ENCODE data around the gene SMAD2.
A peak's percentile ranks its signal among the peaks of the same experiment; 100 is the strongest.
"Not testable (repeated sequence)": the region's sequence is repeated elsewhere in the genome, so short reads cannot be mapped to it uniquely, and the experiment has no call there.

Gene SMAD2

DNA sequence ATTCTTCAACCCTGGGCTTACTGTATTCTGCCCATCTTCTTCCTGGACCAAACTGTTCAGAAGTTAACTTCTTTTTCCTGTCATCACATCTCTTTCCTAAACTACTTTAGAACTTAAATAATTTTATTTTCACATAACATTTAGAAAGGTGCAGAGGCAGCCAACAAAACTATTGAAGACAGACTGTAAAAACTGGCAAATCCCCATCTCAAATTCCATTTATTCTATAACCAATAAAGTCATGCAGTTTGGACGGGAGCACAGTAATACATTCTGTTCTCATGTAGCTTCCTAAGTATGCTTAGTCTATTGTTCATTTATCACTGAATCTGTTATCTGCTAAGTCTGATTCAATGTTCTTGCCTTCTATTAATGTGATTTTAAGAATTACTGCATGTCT lies 99.1 kb downstream of the SMAD2 start:
- H3K36me3 ChIP-seq (ENCODE audit: control insufficient read depth in 5 of 5, insufficient read depth in 5 of 5, low read length in 5 of 5): peaks cover 2 to 25% (median 9%) of the 10 kb centered on the region in 5 donors
- no peaks in the 10 kb centered on the region for H3K27me3 ChIP-seq (ENCODE audit: control insufficient read depth in 5 of 5, insufficient read depth in 4 of 5, low read length in 5 of 5)
- H3K4me1 ChIP-seq (ENCODE audit: control insufficient read depth in 5 of 5, insufficient read depth in 5 of 5, low read length in 5 of 5): no peaks in the 10 kb centered on the region
- H3K9me3 ChIP-seq (ENCODE audit: control insufficient read depth in 5 of 5, low read length in 5 of 5): no peaks in the 10 kb centered on the region
- H3K9ac ChIP-seq (ENCODE audit: low read length in 5 of 5): no peak overlapping the region
- no peak overlapping the region for H3K27ac ChIP-seq (ENCODE audit: low read depth, low read length)
- H3K4me3 ChIP-seq (ENCODE audit: low read depth in 1 of 5, low read length in 5 of 5): no peak overlapping the region

DNA sequence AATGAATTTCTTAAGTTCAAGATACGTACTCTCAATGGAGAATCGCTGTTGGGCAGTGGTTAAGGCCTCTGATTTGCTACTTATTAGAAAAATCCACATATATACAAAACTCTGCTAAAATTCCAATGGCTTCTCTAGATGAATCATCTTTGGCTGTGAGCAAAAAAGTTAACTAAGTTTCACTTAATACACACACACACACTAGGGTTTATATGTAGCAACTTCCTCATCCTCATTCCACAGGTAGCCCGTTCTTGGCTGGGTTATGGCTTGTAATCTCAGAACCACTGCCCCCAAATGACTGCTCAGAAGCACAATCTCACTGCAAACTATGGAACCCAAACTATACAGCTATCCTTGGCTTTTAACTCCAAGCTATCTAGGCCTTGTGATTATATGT lies 99.7 kb downstream of the SMAD2 start:
- no peak overlapping the region for H3K9ac ChIP-seq (ENCODE audit: low read length in 5 of 5)
- no peak overlapping the region for H3K4me3 ChIP-seq (ENCODE audit: low read depth in 1 of 5, low read length in 5 of 5)
- H3K27ac ChIP-seq (ENCODE audit: low read depth, low read length): no peak overlapping the region
- no peaks in the 10 kb centered on the region for H3K4me1 ChIP-seq (ENCODE audit: control insufficient read depth in 5 of 5, insufficient read depth in 5 of 5, low read length in 5 of 5)
- peaks cover 2 to 25% (median 13%) of the 10 kb centered on the region in 5 donors for H3K36me3 ChIP-seq (ENCODE audit: control insufficient read depth in 5 of 5, insufficient read depth in 5 of 5, low read length in 5 of 5)
- no peaks in the 10 kb centered on the region for H3K9me3 ChIP-seq (ENCODE audit: control insufficient read depth in 5 of 5, low read length in 5 of 5)
- no peaks in the 10 kb centered on the region for H3K27me3 ChIP-seq (ENCODE audit: control insufficient read depth in 5 of 5, insufficient read depth in 4 of 5, low read length in 5 of 5)

DNA sequence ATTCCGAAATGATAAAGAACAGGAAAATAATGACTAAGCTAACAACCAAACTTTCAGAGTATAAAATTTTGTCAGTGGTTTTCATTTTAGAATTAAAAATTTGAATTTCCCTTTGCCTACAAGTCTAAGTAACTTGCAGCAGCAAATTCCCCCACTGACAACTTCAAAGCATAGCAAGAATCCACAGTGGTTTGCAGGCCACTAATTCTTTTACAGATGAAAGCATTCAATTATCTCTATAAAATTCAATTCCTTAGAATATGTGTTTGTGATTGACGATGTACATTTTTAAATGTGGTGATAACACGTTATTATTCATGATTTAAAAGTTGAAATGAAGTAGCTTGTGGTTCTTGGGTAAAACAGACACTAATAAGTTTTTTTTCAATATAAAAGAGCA lies 100.6 kb downstream of the SMAD2 start:
- H3K9me3 ChIP-seq (ENCODE audit: control insufficient read depth in 5 of 5, low read length in 5 of 5): no peaks in the 10 kb centered on the region
- no peak overlapping the region for H3K4me3 ChIP-seq (ENCODE audit: low read depth in 1 of 5, low read length in 5 of 5)
- no peak overlapping the region for H3K9ac ChIP-seq (ENCODE audit: low read length in 5 of 5)
- H3K27me3 ChIP-seq (ENCODE audit: control insufficient read depth in 5 of 5, insufficient read depth in 4 of 5, low read length in 5 of 5): no peaks in the 10 kb centered on the region
- H3K4me1 ChIP-seq (ENCODE audit: control insufficient read depth in 5 of 5, insufficient read depth in 5 of 5, low read length in 5 of 5): no peaks in the 10 kb centered on the region
- no peak overlapping the region for H3K27ac ChIP-seq (ENCODE audit: low read depth, low read length)
- peaks cover 8 to 27% (median 13%) of the 10 kb centered on the region in 5 donors for H3K36me3 ChIP-seq (ENCODE audit: control insufficient read depth in 5 of 5, insufficient read depth in 5 of 5, low read length in 5 of 5)

DNA sequence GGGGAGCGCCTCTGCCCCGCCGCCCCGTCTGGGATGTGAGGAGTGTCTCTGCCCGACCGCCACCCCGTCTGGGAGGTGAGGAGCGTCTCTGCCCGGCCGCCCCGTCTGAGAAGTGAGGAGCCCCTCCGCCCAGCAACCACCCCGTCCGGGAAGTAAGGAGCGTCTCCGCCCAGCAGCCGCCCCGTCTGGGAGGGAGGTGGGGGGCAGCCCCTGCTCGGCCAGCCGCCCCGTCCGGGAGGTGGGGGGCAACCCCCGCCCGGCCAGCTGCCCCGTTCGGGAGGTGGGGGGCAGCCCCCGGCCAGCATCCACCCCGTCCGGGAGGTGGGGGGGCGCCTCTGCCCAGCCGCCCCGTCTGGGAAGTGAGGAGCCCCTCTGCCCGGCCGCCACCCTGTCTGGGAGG lies 102.4 kb downstream of the SMAD2 start:
- not testable (repeated sequence) for H3K27ac ChIP-seq (ENCODE audit: low read depth, low read length); H3K9me3 ChIP-seq (ENCODE audit: control insufficient read depth in 5 of 5, low read length in 5 of 5); H3K9ac ChIP-seq (ENCODE audit: low read length in 5 of 5); H3K4me3 ChIP-seq (ENCODE audit: low read depth in 1 of 5, low read length in 5 of 5); H3K27me3 ChIP-seq (ENCODE audit: control insufficient read depth in 5 of 5, insufficient read depth in 4 of 5, low read length in 5 of 5); H3K4me1 ChIP-seq (ENCODE audit: control insufficient read depth in 5 of 5, insufficient read depth in 5 of 5, low read length in 5 of 5)
- peaks cover 6 to 18% (median 13%) of the 10 kb centered on the region in 5 donors for H3K36me3 ChIP-seq (ENCODE audit: control insufficient read depth in 5 of 5, insufficient read depth in 5 of 5, low read length in 5 of 5)

DNA sequence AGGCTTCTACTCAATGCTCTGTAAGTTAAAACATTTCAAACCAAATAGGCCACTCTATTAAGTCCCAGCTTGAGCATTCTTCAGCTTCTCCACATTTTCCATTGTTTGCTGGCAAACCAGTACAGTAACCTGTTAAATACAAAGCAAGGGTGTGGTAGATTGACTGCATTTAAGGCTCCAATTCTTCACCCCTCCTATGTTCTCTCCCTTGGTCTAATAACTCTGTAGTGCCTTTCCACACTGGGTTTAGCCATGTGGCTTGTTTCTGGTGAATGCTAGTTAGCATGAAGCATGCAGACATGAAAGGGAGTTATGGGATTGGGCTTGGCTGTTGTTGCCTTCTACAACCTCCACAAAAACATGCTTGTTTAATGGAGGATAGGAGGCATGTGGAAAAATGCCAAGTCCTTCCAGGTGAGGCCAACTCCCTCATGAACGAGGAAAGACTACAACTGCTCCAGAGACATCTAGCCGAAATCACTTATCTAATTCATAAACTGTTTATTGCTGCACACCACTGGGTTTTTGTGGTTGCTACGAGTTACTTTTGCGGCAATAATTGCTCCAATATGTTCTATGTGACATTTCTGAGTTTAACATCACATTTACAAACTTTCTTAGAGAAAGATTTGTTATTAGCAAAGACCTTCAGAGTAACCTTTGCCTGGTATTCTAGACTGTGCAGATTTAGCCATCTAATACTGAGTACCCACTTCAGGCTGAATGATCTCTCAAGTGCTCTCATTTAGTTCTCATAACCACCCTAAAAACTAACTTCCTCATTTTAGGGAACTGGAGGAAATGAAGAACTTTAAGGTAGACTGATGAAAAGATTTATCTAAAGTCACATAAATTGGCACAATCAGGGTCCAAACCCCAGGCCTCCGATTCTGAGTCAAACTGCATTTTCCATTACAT lies 104.0 kb downstream of the SMAD2 start:
- Histone ChIP-seq H3K27me3 (ENCODE audit: control insufficient read depth in 5 of 5, insufficient read depth in 4 of 5, low read length in 5 of 5) (no peaks in the 10 kb centered on the region), H3K9ac (ENCODE audit: low read length in 5 of 5) (no peak overlapping the region), H3K36me3 (ENCODE audit: control insufficient read depth in 5 of 5, insufficient read depth in 5 of 5, low read length in 5 of 5) (peaks cover 6 to 14% (median 11%) of the 10 kb centered on the region in 5 donors), H3K9me3 (ENCODE audit: control insufficient read depth in 5 of 5, low read length in 5 of 5) (no peaks in the 10 kb centered on the region), H3K4me1 (ENCODE audit: control insufficient read depth in 5 of 5, insufficient read depth in 5 of 5, low read length in 5 of 5) (no peaks in the 10 kb centered on the region), H3K27ac (ENCODE audit: low read depth, low read length) (no peak overlapping the region), H3K4me3 (ENCODE audit: low read depth in 1 of 5, low read length in 5 of 5) (no peak overlapping the region)

DNA sequence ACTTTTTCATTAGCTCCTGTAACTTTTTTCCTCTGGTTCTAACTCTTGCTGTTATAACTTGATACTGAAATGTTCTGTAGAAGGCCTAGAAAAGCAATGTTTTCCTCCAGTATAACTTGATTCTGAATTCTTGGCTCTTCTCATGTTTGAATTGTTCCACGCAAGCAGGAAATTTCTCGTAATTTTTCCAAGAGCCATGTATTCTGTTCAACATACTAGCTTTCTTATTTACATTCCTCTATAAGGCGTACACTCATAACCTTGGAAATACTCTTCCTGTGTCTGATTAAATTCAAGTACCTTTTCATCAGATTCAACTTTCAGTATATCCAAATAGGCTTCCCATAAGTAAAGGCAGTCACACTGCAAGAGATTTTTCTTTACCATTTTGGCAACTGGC lies 109.1 kb downstream of the SMAD2 start:
- peaks cover 0 to 7% (median 0%) of the 10 kb centered on the region in 5 donors for H3K4me1 ChIP-seq (ENCODE audit: control insufficient read depth in 5 of 5, insufficient read depth in 5 of 5, low read length in 5 of 5)
- no peak overlapping the region for H3K27ac ChIP-seq (ENCODE audit: low read depth, low read length)
- H3K9me3 ChIP-seq (ENCODE audit: control insufficient read depth in 5 of 5, low read length in 5 of 5): no peaks in the 10 kb centered on the region
- H3K9ac ChIP-seq (ENCODE audit: low read length in 5 of 5): no peak overlapping the region
- H3K4me3 ChIP-seq (ENCODE audit: low read depth in 1 of 5, low read length in 5 of 5): no peak overlapping the region
- no peaks in the 10 kb centered on the region for H3K27me3 ChIP-seq (ENCODE audit: control insufficient read depth in 5 of 5, insufficient read depth in 4 of 5, low read length in 5 of 5)
- peaks cover 3 to 10% (median 5%) of the 10 kb centered on the region in 5 donors for H3K36me3 ChIP-seq (ENCODE audit: control insufficient read depth in 5 of 5, insufficient read depth in 5 of 5, low read length in 5 of 5)

DNA sequence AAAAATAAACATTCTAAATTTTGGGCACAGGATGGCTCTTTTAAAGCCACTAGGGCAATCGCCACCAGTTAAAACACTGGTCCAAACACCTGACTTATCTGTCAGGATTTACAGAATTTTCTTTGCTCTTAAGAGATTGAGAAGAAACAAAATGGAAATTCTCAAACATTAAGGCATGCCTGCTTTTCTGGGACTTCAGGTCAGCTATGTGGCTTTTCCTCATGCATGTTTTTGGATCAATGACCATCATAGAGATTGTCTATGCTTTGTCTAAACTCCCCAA lies 112.7 kb downstream of the SMAD2 start:
- H3K27me3 ChIP-seq (ENCODE audit: control insufficient read depth in 5 of 5, insufficient read depth in 4 of 5, low read length in 5 of 5): no peaks in the 10 kb centered on the region
- H3K4me1 ChIP-seq (ENCODE audit: control insufficient read depth in 5 of 5, insufficient read depth in 5 of 5, low read length in 5 of 5): peaks cover 0 to 7% (median 0%) of the 10 kb centered on the region in 5 donors
- H3K4me3 ChIP-seq (ENCODE audit: low read depth in 1 of 5, low read length in 5 of 5): peak overlapping the region in 2 of 5 donors; percentile 2 to 29
- H3K27ac ChIP-seq (ENCODE audit: low read depth, low read length): no peak overlapping the region
- no peaks in the 10 kb centered on the region for H3K9me3 ChIP-seq (ENCODE audit: control insufficient read depth in 5 of 5, low read length in 5 of 5)
- H3K36me3 ChIP-seq (ENCODE audit: control insufficient read depth in 5 of 5, insufficient read depth in 5 of 5, low read length in 5 of 5): peaks cover 0 to 4% (median 0%) of the 10 kb centered on the region in 5 donors
- no peak overlapping the region for H3K9ac ChIP-seq (ENCODE audit: low read length in 5 of 5)

DNA sequence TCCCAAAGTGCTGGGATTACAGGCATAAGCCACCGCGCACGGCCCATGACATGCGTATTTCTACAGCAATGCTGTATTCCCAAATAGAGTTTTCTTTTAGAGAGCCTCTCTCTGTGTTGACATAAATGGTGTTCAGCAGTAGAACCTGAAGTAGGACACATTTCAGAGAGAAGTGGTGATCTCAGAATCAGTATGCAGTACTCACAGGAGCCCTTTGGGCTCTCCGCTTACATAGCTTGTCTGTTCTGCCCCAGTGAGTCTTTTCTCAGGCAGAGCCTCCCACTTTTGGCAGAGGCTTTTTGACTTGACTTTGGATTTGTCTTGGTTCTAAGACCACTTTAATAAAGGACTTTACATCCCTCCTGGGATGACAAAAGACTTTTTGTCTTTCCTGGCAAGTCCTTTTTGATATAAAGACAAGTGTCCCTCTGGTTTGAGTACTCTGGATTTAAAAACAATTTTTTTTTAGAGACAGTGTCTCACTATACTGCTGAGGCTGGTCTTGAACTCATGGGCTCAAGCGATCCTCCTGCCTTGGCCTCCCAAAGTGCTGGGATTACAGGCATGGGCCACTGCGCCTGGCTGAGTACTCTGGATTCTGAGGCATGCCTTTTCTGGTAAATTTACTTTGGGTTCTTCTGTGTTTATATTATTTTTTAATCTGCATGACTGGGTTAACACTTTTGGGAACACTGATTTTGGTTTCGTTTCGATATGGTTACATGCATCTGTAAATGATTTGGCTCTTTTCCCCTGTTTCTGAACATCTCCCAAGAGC lies 113.3 kb downstream of the SMAD2 start:
- Histone ChIP-seq H3K4me1 (ENCODE audit: control insufficient read depth in 5 of 5, insufficient read depth in 5 of 5, low read length in 5 of 5) (peaks cover 0 to 7% (median 0%) of the 10 kb centered on the region in 5 donors), H3K27me3 (ENCODE audit: control insufficient read depth in 5 of 5, insufficient read depth in 4 of 5, low read length in 5 of 5) (no peaks in the 10 kb centered on the region), H3K4me3 (ENCODE audit: low read depth in 1 of 5, low read length in 5 of 5) (peak overlapping the region in 2 of 5 donors; percentile 2 to 29), H3K9me3 (ENCODE audit: control insufficient read depth in 5 of 5, low read length in 5 of 5) (no peaks in the 10 kb centered on the region), H3K9ac (ENCODE audit: low read length in 5 of 5) (no peak overlapping the region), H3K27ac (ENCODE audit: low read depth, low read length) (no peak overlapping the region), H3K36me3 (ENCODE audit: control insufficient read depth in 5 of 5, insufficient read depth in 5 of 5, low read length in 5 of 5) (peaks cover 0 to 4% (median 0%) of the 10 kb centered on the region in 5 donors)

DNA sequence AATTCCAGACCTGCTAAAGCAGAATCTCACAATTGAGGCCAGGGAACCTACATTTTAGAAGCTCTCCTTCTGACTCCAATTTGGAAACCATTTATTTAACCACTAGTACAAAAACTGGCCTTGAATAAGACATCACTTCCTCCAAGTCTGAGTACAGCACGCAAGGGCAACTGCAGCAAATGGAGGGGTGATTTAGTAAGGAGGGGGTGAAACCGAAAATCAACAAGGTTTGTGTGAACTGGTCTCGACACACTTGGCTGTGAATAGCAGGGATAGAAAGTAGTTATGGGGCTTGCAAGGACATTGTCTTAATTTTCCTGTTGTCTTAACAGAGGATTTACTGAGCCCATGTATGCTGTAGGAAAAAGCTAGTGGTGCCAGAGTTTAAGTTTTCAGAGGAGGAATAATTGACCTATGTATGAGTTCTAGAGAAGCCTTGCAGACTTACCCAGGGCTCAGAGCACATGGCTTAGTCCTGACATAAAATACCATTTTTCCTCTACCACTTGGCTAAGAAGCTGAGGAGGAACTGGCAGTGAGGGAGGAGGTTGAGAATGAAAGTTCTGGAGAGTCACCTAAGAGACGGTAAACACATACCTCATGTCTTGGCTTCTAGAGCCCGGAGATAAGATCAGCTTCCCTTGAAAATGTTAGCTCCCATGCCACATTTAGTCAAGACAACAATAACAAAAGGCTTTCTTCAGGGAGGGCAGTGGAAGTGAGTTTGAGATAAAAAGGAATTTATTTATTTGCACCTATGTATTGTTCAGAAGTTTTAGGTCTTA lies 114.8 kb downstream of the SMAD2 start:
- H3K4me3 ChIP-seq (ENCODE audit: low read depth in 1 of 5, low read length in 5 of 5): no peak overlapping the region
- H3K4me1 ChIP-seq (ENCODE audit: control insufficient read depth in 5 of 5, insufficient read depth in 5 of 5, low read length in 5 of 5): peaks cover 0 to 7% (median 0%) of the 10 kb centered on the region in 5 donors
- no peak overlapping the region for H3K9ac ChIP-seq (ENCODE audit: low read length in 5 of 5)
- H3K27me3 ChIP-seq (ENCODE audit: control insufficient read depth in 5 of 5, insufficient read depth in 4 of 5, low read length in 5 of 5): no peaks in the 10 kb centered on the region
- no peaks in the 10 kb centered on the region for H3K9me3 ChIP-seq (ENCODE audit: control insufficient read depth in 5 of 5, low read length in 5 of 5)
- no peak overlapping the region for H3K27ac ChIP-seq (ENCODE audit: low read depth, low read length)
- H3K36me3 ChIP-seq (ENCODE audit: control insufficient read depth in 5 of 5, insufficient read depth in 5 of 5, low read length in 5 of 5): peaks cover 0 to 4% (median 0%) of the 10 kb centered on the region in 5 donors
